Measurements from ENCODE around the gene LRRC32.
"Not testable (repeated sequence)": the region's sequence is repeated elsewhere in the genome, so short reads cannot be mapped to it uniquely, and the experiment has no call there.

LRRC32 gene

GRCh38 chr11:76608879-76609460 lies 61.6 kb downstream of the LRRC32 start:
- not testable (repeated sequence) for DNase-seq

GRCh38 chr11:76608228-76608627 lies 62.3 kb downstream of the LRRC32 start:
- DNase-seq = not testable (repeated sequence)

Data from activated CD4-positive, alpha-beta T cell treated with anti-CD3 and anti-CD28 coated beads, Interleukin-10, Interleukin-2, amounts not matched to agents 100 ng/mL and 50 ng/mL, durations not matched to agents 16 hours and 8 hours (primary cell).